GM18517 (cell line): ENCODE data around the gene SLC46A1.
"Not testable (repeated sequence)": the region's sequence is repeated elsewhere in the genome, so short reads cannot be mapped to it uniquely, and the experiment has no call there.

ENCODE experiments used
- ATAC-seq: cut with Tn5 transposase; IDR thresholded peaks from one replicate; pipeline ENCODE4 v1.9.1; 2021; ENCODE audit warnings: mild to moderate bottlenecking, moderate library complexity; ENCODE audit not compliant: unreplicated experiment

Gene SLC46A1

GRCh38 chr17:28405632-28406472, at the start of gene SLC46A1:
Gene SLC46A1, minus strand, starts transcription at chr17:28406212. Its CDS starts 98 bp downstream, at chr17:28406114.
- no peak for ATAC-seq

GRCh38 chr17:28449859-28450258, 43.8 kb upstream of the SLC46A1 start:
- no peak for ATAC-seq

DNA sequence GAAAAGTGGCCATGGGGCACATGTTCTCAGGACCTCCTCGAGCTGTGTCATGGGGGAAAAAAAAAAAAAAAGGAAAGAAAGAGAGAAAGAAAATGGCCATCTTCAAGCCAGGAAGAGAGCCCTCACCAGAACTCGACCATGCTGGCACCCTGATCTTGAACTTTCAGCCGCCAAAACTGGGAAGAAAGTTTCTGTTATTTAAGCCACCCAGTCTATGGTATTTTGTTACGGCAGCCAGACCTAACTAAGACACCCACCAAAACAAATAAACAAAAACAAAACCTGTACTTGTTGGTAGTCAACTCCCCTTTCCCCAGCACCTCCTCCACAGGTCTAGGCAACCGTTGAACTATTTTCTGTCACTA, 41.4 kb upstream of the SLC46A1 start:
- ATAC-seq, result no peak

GRCh38 chr17:28446716-28447395, 40.8 kb upstream of the SLC46A1 start:
- no peak for ATAC-seq

DNA sequence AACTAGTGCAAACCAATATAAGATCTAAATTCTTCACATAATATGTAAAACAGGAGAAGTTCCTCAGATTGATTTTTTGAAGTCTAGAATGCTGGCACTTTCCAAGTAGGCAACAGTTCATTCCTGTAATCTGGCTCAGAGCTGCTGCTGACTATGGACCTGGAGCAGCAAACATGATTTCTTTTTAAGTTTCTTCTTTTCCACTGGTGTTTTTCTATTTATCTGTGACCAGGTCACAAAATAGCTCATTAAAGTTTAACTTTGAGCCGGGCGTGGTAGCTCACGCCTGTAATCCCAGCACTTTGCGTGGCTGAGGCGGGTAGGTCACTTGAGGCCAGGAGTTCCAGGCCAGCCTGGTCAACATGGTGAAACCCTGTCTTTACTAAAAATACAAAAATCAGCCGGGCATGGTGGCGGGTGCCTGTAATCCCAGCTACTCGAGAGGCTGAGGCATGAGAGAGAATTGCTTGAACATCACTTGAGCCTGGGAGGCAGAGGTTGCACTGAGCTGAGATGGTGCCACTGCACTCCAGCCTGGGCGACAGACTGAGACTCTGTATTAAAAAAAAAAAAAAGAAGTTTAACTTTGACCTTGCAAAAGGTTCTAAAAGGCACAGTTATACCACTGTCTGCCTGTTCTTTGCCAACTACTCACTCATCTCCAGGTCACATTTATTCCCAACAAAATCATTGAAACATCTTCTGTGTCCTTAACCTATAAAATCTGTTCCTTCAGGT, 38.1 kb upstream of the SLC46A1 start:
- no peak for ATAC-seq

- ATAC-seq, result not testable (repeated sequence)
Measured at GRCh38 chr17:28434326-28434725, 28.3 kb upstream of the SLC46A1 start.

DNA sequence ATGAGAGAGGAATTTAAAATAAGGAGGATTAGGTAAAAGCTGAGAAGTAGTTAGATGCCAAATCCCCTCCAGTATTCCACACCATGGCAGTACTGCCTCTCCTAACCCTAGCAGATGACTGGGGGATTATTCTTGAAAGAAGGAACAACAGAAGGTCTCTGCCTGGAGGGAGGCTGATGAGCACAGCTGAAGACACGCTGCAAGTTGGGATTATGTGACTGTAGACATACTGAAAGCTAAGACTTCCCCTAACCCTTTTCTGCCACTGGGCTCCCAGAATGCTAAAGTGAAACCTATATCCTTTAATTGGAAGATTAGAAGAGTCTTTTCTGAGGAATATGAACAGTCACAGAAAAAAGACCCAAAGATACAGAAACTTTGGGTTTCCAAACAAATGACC, 27.7 kb upstream of the SLC46A1 start:
- ATAC-seq, result no peak

GRCh38 chr17:28427982-28428381, 22.0 kb upstream of the SLC46A1 start:
- not testable (repeated sequence) for ATAC-seq

GRCh38 chr17:28427371-28427770, 21.4 kb upstream of the SLC46A1 start:
- ATAC-seq, result no peak

GRCh38 chr17:28426081-28426519, 20.1 kb upstream of the SLC46A1 start:
- no peak for ATAC-seq

- no peak for ATAC-seq
Measured at GRCh38 chr17:28425206-28425605, 19.2 kb upstream of the SLC46A1 start.

- no peak for ATAC-seq
Measured at GRCh38 chr17:28421787-28422305, 15.8 kb upstream of the SLC46A1 start.

- ATAC-seq, result no peak
Measured at GRCh38 chr17:28416703-28417311, 10.8 kb upstream of the SLC46A1 start.

GRCh38 chr17:28415886-28416285, 9.9 kb upstream of the SLC46A1 start:
- ATAC-seq, result no peak

DNA sequence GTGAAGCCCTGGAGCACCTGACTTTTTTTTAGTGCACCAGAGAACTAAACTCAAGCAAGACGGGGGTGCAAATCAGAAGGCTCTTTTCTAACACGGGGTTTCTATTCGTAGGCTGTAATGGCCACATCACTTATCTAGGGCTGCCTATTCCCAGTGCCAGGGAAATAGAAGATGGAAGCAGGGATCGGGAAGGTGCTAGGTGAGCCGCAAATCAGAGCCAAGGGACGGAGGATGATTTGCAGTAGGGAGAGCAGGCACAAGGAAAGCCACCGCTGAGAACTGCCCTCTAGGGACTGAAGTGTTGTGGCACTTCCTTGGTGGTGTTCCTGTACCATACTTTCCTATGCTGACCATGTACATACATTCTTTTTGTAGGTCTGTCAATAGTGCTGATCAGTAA, 7.8 kb upstream of the SLC46A1 start:
- no peak for ATAC-seq

GRCh38 chr17:28412099-28412498, 6.1 kb upstream of the SLC46A1 start:
- ATAC-seq, result no peak

DNA sequence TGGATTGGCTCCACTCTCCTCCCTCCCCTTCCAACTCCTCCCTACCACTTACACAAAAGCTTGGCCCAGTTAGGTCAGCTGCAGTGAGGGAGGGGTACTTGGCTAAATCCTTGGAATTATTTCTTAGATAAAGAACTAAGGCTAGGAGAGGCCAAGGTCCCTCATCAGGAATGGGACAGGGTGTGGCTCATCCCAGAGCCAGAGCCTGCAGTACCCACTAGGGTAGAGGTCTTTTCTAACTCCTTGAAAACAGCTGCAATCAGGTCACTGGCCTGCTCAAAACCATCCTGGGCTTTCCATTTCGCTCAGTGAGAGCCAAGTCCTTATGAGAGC, 1.9 kb upstream of the SLC46A1 start:
- no peak for ATAC-seq

DNA sequence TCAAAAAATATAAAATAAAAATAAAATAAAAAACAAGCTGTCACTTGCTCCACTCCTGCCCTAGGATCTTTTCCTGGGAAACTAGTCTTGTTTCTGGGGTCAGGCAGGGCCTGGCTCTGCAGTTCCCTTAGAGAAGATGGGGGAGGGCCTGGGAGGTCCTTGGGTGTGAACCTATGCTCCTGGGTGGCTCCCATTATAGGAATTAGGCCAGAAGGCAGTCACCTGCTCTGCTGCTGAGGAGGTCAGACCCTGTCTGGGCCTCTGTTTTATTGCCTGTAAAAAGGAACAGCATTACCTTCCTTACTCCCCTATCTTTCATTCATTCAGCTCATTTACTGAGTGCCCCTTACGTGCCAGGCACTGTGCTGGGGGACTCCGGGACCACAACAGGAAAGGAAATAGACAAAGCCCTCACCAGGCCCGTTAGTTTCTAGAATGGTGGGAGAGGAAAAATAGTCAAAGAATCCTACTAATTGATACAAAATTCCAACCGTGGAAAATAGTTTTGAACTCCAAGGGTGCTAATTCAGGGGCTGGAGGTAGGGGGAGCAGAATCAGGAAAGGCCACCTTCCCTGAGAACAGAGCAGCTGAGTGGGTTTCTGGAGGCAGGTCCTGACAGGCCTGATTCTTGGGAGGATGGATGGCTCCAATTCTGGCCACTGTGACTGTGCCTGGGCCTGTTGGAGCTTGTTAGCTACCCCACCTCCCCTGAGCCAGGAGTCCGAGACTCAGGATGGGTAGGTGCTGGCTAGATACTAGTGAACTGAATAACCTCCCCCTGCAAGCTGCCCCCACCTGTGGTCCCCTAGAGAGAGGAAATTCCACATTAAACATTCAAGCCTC, 1.3 kb upstream of the SLC46A1 start:
- no peak for ATAC-seq

- ATAC-seq, result no peak
Measured at GRCh38 chr17:28406473-28406814, 432 bp upstream of the SLC46A1 start.
